ENCODE data around the gene VAMP5.

The VAMP5 gene

DNA sequence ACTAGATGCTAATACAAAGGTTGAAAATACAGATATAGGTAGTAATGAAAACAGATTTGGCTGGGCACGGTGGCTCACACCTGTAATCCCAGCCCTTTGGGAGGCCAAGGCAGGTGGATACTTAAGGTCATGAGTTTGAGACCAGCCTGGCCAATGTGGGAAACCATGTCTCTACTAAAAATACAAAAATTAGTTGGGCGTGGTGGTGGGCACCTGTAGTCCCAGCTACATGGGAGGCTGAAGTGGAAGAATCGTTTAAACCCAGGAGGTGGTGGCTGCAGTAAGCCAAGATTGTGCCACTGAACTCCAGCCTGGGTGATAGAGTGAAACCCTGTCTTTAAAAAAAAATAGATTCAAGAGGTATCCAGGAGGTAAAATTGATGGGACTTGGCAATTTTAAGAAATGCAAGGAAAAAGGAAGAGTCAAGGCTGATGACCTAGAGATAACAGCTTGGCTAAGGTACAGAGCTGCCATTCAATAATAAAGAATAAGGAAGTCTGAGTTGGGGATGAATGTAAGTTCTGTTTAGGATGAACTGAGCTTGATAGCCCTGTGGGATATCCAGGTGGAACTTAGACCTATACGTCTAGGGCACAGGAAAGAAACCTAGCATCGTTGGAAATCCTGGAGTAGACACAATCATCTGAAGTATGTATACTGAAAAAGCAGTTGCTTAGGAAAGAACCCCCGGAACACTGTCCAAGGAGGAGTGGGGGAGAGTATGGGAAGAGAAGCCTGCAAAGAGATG is 36.2 kb upstream of the VAMP5 start:
- H3K27ac ChIP-seq (ENCODE audit: low read length, poor library complexity, severe bottlenecking): peak overlapping the region; percentile 46
- WGBS: 89% methylated on average over 6 of the region's 6 CpGs
- H2BK12ac ChIP-seq (ENCODE audit: low read length in 2 of 2): no peak overlapping the region
- no peak for DNase-seq
- no peak overlapping the region for H3K18ac ChIP-seq (ENCODE audit: low read depth in 1 of 2, low read length in 2 of 2)
- H3K4me2 ChIP-seq (ENCODE audit: low read length, poor library complexity, severe bottlenecking): no peak overlapping the region
- H3K9ac ChIP-seq (ENCODE audit: low read length): peak overlapping the region; percentile 2
- peaks cover 7% of the 10 kb centered on the region for H3K79me1 ChIP-seq (replicated peaks; ENCODE audit: low read length, poor library complexity, severe bottlenecking)
- H4K91ac ChIP-seq (ENCODE audit: low read length): no peak overlapping the region
- peaks cover 28 to 71% of the 10 kb centered on the region in 2 experiments for H3K36me3 ChIP-seq (ENCODE audit: control insufficient read depth in 1 of 2, insufficient read depth in 2 of 2, low read depth in 1 of 2, low read length in 2 of 2)
- no peak overlapping the region for H2AFZ ChIP-seq (ENCODE audit: low read depth, low read length)
- H4K8ac ChIP-seq (ENCODE audit: low read length): no peak overlapping the region
- no peaks in the 10 kb centered on the region for H3K27me3 ChIP-seq (ENCODE audit: control insufficient read depth in 1 of 2, insufficient read depth in 1 of 2, low read length in 2 of 2)
- H2BK15ac ChIP-seq (ENCODE audit: low read depth, poor library complexity, severe bottlenecking): no peak overlapping the region
- H2BK5ac ChIP-seq (ENCODE audit: low read depth, low read length, poor library complexity, severe bottlenecking): no peak overlapping the region
- no peak overlapping the region for H3K4me3 ChIP-seq (ENCODE audit: insufficient read depth in 1 of 2, low read depth in 1 of 2, low read length in 2 of 2)
- H3K14ac ChIP-seq (ENCODE audit: low read length in 2 of 2): no peak overlapping the region
- no peak overlapping the region for H3K4ac ChIP-seq (ENCODE audit: low read depth in 1 of 2, low read length in 2 of 2)
- H3K23ac ChIP-seq (ENCODE audit: low read length in 2 of 2): no peak overlapping the region
- no peaks in the 10 kb centered on the region for H3K9me3 ChIP-seq (ENCODE audit: control insufficient read depth, low read length)
- H3K4me1 ChIP-seq (ENCODE audit: control insufficient read depth, insufficient read depth, low read depth, low read length): peaks cover 8% of the 10 kb centered on the region
- H2BK120ac ChIP-seq (ENCODE audit: low read depth, low read length): peak overlapping the region; percentile 30
- peak overlapping the region; percentile 36 for H2AK5ac ChIP-seq (ENCODE audit: low read length, severe bottlenecking)

DNA sequence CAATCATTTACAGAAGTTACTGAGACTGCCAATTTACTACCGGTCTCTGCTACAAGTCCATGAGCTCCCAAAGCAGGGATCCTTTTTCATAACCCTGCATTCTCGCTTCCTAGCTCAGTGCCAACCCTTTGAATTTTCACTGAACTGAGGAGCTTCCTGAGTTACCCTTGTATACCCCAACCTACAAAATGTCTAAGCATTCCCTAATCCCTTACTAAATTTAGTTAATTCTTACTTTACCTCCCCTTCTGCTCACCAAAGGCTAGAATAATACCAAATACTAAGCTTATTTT is 35.7 kb upstream of the VAMP5 start:
- no peak overlapping the region for H3K18ac ChIP-seq (ENCODE audit: low read depth in 1 of 2, low read length in 2 of 2)
- H3K9me3 ChIP-seq (ENCODE audit: control insufficient read depth, low read length): no peaks in the 10 kb centered on the region
- H3K23ac ChIP-seq (ENCODE audit: low read length in 2 of 2): no peak overlapping the region
- H4K8ac ChIP-seq (ENCODE audit: low read length): no peak overlapping the region
- H2BK120ac ChIP-seq (ENCODE audit: low read depth, low read length): peak overlapping the region; percentile 30
- no peak overlapping the region for H2BK15ac ChIP-seq (ENCODE audit: low read depth, poor library complexity, severe bottlenecking)
- no peak overlapping the region for H3K4ac ChIP-seq (ENCODE audit: low read depth in 1 of 2, low read length in 2 of 2)
- no peak overlapping the region for H2BK12ac ChIP-seq (ENCODE audit: low read length in 2 of 2)
- H3K27ac ChIP-seq (ENCODE audit: low read length, poor library complexity, severe bottlenecking): peak overlapping the region; percentile 46
- no peak overlapping the region for H3K4me2 ChIP-seq (ENCODE audit: low read length, poor library complexity, severe bottlenecking)
- H2AFZ ChIP-seq (ENCODE audit: low read depth, low read length): no peak overlapping the region
- no peaks in the 10 kb centered on the region for H3K27me3 ChIP-seq (ENCODE audit: control insufficient read depth in 1 of 2, insufficient read depth in 1 of 2, low read length in 2 of 2)
- H2BK5ac ChIP-seq (ENCODE audit: low read depth, low read length, poor library complexity, severe bottlenecking): no peak overlapping the region
- H2AK5ac ChIP-seq (ENCODE audit: low read length, severe bottlenecking): no peak overlapping the region
- no peak overlapping the region for H3K4me3 ChIP-seq (ENCODE audit: insufficient read depth in 1 of 2, low read depth in 1 of 2, low read length in 2 of 2)
- peaks cover 8% of the 10 kb centered on the region for H3K4me1 ChIP-seq (ENCODE audit: control insufficient read depth, insufficient read depth, low read depth, low read length)
- H3K36me3 ChIP-seq (ENCODE audit: control insufficient read depth in 1 of 2, insufficient read depth in 2 of 2, low read depth in 1 of 2, low read length in 2 of 2): peaks cover 31 to 69% of the 10 kb centered on the region in 2 experiments
- no peak overlapping the region for H3K14ac ChIP-seq (ENCODE audit: low read length in 2 of 2)
- WGBS: 89% methylated on average over 2 of the region's 2 CpGs
- peaks cover 7% of the 10 kb centered on the region for H3K79me1 ChIP-seq (replicated peaks; ENCODE audit: low read length, poor library complexity, severe bottlenecking)
- H4K91ac ChIP-seq (ENCODE audit: low read length): no peak overlapping the region
- peak overlapping the region; percentile 2 for H3K9ac ChIP-seq (ENCODE audit: low read length)
- no peak for DNase-seq

DNA sequence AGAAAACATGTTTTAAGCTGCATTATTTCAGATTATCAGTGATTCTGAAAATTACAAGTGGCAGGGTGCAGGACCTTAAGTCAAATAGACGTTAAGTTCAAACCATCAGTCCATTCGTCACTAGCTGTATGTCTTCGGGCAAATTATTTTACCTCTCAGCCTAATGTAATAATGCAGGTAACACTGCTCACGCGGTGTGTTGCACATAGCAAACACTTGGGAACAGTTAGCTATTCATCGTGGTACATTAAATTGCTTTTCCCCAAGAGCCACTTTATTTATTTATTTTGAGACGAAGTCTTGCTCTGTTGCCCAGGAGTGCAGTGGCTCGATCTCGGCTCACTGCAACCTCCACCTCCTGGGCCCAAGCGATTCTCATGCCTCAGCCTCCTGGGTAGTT is 35.1 kb upstream of the VAMP5 start:
- H2BK15ac ChIP-seq (ENCODE audit: low read depth, poor library complexity, severe bottlenecking): no peak overlapping the region
- 93% methylated on average over 10 of the region's 10 CpGs for WGBS
- no peak for DNase-seq

DNA sequence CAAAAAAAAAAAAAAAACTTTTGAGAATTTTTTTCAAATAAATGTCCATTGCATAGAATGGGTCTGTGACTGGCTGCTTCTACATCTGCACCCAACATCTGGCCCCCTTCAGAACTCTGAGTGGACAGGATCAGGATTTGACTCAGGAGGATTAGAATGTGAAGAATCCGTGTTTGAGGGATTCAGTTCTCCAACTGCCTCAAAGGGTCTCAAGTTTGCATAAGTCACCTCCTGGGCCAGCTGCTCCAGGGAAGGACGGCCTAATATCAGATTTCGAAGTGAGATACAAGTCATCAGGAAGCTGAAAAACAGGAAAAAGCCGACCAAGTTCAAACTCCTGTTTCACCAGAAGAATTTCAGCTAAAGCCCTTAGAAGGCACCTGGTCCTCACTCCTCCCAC is 34.4 kb upstream of the VAMP5 start:
- H2BK120ac ChIP-seq (ENCODE audit: low read depth, low read length): no peak overlapping the region
- no peak overlapping the region for H3K4me2 ChIP-seq (ENCODE audit: low read length, poor library complexity, severe bottlenecking)
- no peak overlapping the region for H3K4ac ChIP-seq (ENCODE audit: low read depth in 1 of 2, low read length in 2 of 2)
- H2BK12ac ChIP-seq (ENCODE audit: low read length in 2 of 2): no peak overlapping the region
- H3K27me3 ChIP-seq (ENCODE audit: control insufficient read depth in 1 of 2, insufficient read depth in 1 of 2, low read length in 2 of 2): no peaks in the 10 kb centered on the region
- WGBS: 15% methylated on average over 3 of the region's 4 CpGs
- H4K8ac ChIP-seq (ENCODE audit: low read length): no peak overlapping the region
- peak overlapping the region; percentile 74 for H3K27ac ChIP-seq (ENCODE audit: low read length, poor library complexity, severe bottlenecking)
- H3K79me1 ChIP-seq (replicated peaks; ENCODE audit: low read length, poor library complexity, severe bottlenecking): peaks cover 12% of the 10 kb centered on the region
- H4K91ac ChIP-seq (ENCODE audit: low read length): no peak overlapping the region
- no peak overlapping the region for H2BK15ac ChIP-seq (ENCODE audit: low read depth, poor library complexity, severe bottlenecking)
- peak overlapping the region in 1 of 2 experiments; percentile 58 for H3K18ac ChIP-seq (ENCODE audit: low read depth in 1 of 2, low read length in 2 of 2)
- H3K14ac ChIP-seq (ENCODE audit: low read length in 2 of 2): no peak overlapping the region
- no peaks in the 10 kb centered on the region for H3K9me3 ChIP-seq (ENCODE audit: control insufficient read depth, low read length)
- peak overlapping the region; percentile 64 for H3K9ac ChIP-seq (ENCODE audit: low read length)
- DNase-seq: peak; percentile 80
- H3K4me1 ChIP-seq (ENCODE audit: control insufficient read depth, insufficient read depth, low read depth, low read length): peaks cover 8% of the 10 kb centered on the region
- H3K23ac ChIP-seq (ENCODE audit: low read length in 2 of 2): no peak overlapping the region
- no peak overlapping the region for H3K4me3 ChIP-seq (ENCODE audit: insufficient read depth in 1 of 2, low read depth in 1 of 2, low read length in 2 of 2)
- no peak overlapping the region for H2AFZ ChIP-seq (ENCODE audit: low read depth, low read length)
- H2AK5ac ChIP-seq (ENCODE audit: low read length, severe bottlenecking): no peak overlapping the region
- peaks cover 41 to 68% of the 10 kb centered on the region in 2 experiments for H3K36me3 ChIP-seq (ENCODE audit: control insufficient read depth in 1 of 2, insufficient read depth in 2 of 2, low read depth in 1 of 2, low read length in 2 of 2)
- H2BK5ac ChIP-seq (ENCODE audit: low read depth, low read length, poor library complexity, severe bottlenecking): no peak overlapping the region

More for the DNA sequence above, 35.1 kb upstream of the VAMP5 start:
- H2BK12ac ChIP-seq (ENCODE audit: low read length in 2 of 2): no peak overlapping the region
- H2BK5ac ChIP-seq (ENCODE audit: low read depth, low read length, poor library complexity, severe bottlenecking): no peak overlapping the region
- peak overlapping the region; percentile 67 for H3K27ac ChIP-seq (ENCODE audit: low read length, poor library complexity, severe bottlenecking)
- H3K14ac ChIP-seq (ENCODE audit: low read length in 2 of 2): no peak overlapping the region
- no peak overlapping the region for H4K91ac ChIP-seq (ENCODE audit: low read length)
- no peak overlapping the region for H3K23ac ChIP-seq (ENCODE audit: low read length in 2 of 2)
- H2AFZ ChIP-seq (ENCODE audit: low read depth, low read length): no peak overlapping the region
- H3K4me3 ChIP-seq (ENCODE audit: insufficient read depth in 1 of 2, low read depth in 1 of 2, low read length in 2 of 2): no peak overlapping the region
- H2BK120ac ChIP-seq (ENCODE audit: low read depth, low read length): no peak overlapping the region
- peak overlapping the region; percentile 2 for H3K9ac ChIP-seq (ENCODE audit: low read length)
- no peak overlapping the region for H3K4me2 ChIP-seq (ENCODE audit: low read length, poor library complexity, severe bottlenecking)
- no peak overlapping the region for H4K8ac ChIP-seq (ENCODE audit: low read length)
- no peak overlapping the region for H3K18ac ChIP-seq (ENCODE audit: low read depth in 1 of 2, low read length in 2 of 2)
- peaks cover 8% of the 10 kb centered on the region for H3K4me1 ChIP-seq (ENCODE audit: control insufficient read depth, insufficient read depth, low read depth, low read length)
- H3K27me3 ChIP-seq (ENCODE audit: control insufficient read depth in 1 of 2, insufficient read depth in 1 of 2, low read length in 2 of 2): no peaks in the 10 kb centered on the region
- peaks cover 35 to 68% of the 10 kb centered on the region in 2 experiments for H3K36me3 ChIP-seq (ENCODE audit: control insufficient read depth in 1 of 2, insufficient read depth in 2 of 2, low read depth in 1 of 2, low read length in 2 of 2)
- peaks cover 9% of the 10 kb centered on the region for H3K79me1 ChIP-seq (replicated peaks; ENCODE audit: low read length, poor library complexity, severe bottlenecking)
- no peaks in the 10 kb centered on the region for H3K9me3 ChIP-seq (ENCODE audit: control insufficient read depth, low read length)
- H3K4ac ChIP-seq (ENCODE audit: low read depth in 1 of 2, low read length in 2 of 2): no peak overlapping the region
- no peak overlapping the region for H2AK5ac ChIP-seq (ENCODE audit: low read length, severe bottlenecking)
